GM12878 (cell line): ENCODE measurements around the gene SRXN1. TPM values are rescaled to one million over a fixed set of nuclear protein-coding genes. Genes with fewer than 3 reads are reported as not detected.

Experiments
- ATAC-seq: fragments of 200-7000 bp; cut with Tn5 transposase; 3 replicates; pipeline ENCODE4 v1.9.1; 2020; ENCODE audit warnings: mild to moderate bottlenecking, moderate library complexity
- BruUV-seq: library from RNA; stranded (reverse); fragments of 400-500 nt; replicated peaks from 2 replicates; lab custom pipeline; 2021; lab: Mats Ljungman, UMichigan
- CTCF ChIA-PET: fragments of 300-600 bp; sonication (Branson Sonifier 250); formaldehyde crosslinking; extraction: SDS; loops from one replicate; lab custom pipeline; 2021; ENCODE audit warnings: inconsistent platforms; lab: Yijun Ruan, JAX
- POLR2A ChIA-PET: fragments of 350-600 bp; formaldehyde crosslinking; extraction: SDS; loops from one replicate; lab custom pipeline; 2021; ENCODE audit warnings: inconsistent platforms; lab: Charles Lee
- RAD21 ChIA-PET: fragments of 300-600 bp; sonication (Branson Sonifier 250); formaldehyde crosslinking; loops from one replicate; lab custom pipeline; 2023; ENCODE audit warnings: antibody characterized with exemption; ENCODE audit not compliant: unreplicated experiment; lab: Charles Lee
- SMC1A ChIA-PET: fragments of 300-600 bp; sonication (Branson Sonifier 250); formaldehyde crosslinking; loops from one replicate; lab custom pipeline; 2023; ENCODE audit not compliant: unreplicated experiment, uncharacterized antibody; lab: Charles Lee
- DNase-seq: peaks from one replicate; pipeline ENCODE4 v3.0.0-alpha.2; 2011; ENCODE audit warnings: low read depth, low spot score
- FAIRE-seq: peaks from 3 replicates; lab custom pipeline; 2011; peaks lifted over from hg19 to GRCh38; lab: Jason Lieb, UNC
- H2AFZ ChIP-seq: 2 replicates; pipeline ENCODE4 v1.6.0; 2011; ENCODE audit warnings: low read depth, low read length, control low read depth; ENCODE audit not compliant: control insufficient read depth
- H3K27ac ChIP-seq: 2 replicates; pipeline ENCODE4 v1.5.1; 2011; ENCODE audit warnings: control low read depth; ENCODE audit not compliant: control insufficient read depth, insufficient read depth
- H3K27me3 ChIP-seq, 2 experiments: replicated peaks in 1 of 2; 2 replicates each; pipeline versions ENCODE4 v1.6.0 to v1.6.1; 2011; ENCODE audit warnings: low read length in 1 of 2; ENCODE audit not compliant: control insufficient read depth in 2 of 2, insufficient read depth in 2 of 2
- H3K36me3 ChIP-seq, 2 experiments: 2 replicates each; pipeline ENCODE4 v1.5.1; 2011; ENCODE audit warnings: low read length in 1 of 2; ENCODE audit not compliant: control insufficient read depth in 2 of 2, insufficient read depth in 2 of 2
- H3K4me1 ChIP-seq: 2 replicates; pipeline ENCODE4 v1.6.1; 2011; ENCODE audit warnings: mild to moderate bottlenecking, low read length, moderate library complexity, mixed read lengths; ENCODE audit not compliant: control insufficient read depth, insufficient read depth
- H3K4me2 ChIP-seq: 2 replicates; pipeline ENCODE4 v1.6.0; 2011; ENCODE audit warnings: control low read depth; ENCODE audit not compliant: control insufficient read depth, insufficient read depth
- H3K4me3 ChIP-seq: fragments of 200-600 bp; sonication (generic); 2 replicates; pipeline ENCODE4 v1.5.1; 2016
- H3K79me2 ChIP-seq: 2 replicates; pipeline ENCODE4 v1.6.0; 2011; ENCODE audit warnings: low read length; ENCODE audit not compliant: control insufficient read depth, insufficient read depth
- H3K9ac ChIP-seq: 2 replicates; pipeline ENCODE4 v1.8.0; 2011; ENCODE audit warnings: low read length, control low read depth, mixed read lengths; ENCODE audit not compliant: control insufficient read depth, insufficient read depth
- H3K9me3 ChIP-seq: replicated peaks from 3 replicates; pipeline ENCODE4 v1.5.1; 2011; ENCODE audit warnings: mild to moderate bottlenecking, low read length; ENCODE audit not compliant: control insufficient read depth, insufficient read depth
- H4K20me1 ChIP-seq: 2 replicates; pipeline ENCODE4 v1.6.0; 2011; ENCODE audit not compliant: control insufficient read depth, insufficient read depth
- CHD4 ChIP-seq: fragments of 200-600 bp; sonication (generic); IDR thresholded peaks from 2 replicates; pipeline ENCODE4 v1.6.1; 2016; ENCODE audit warnings: mild to moderate bottlenecking
- IKZF1 ChIP-seq: fragments of 450-650 bp; conservative IDR thresholded peaks from 2 replicates; pipeline ENCODE4 v1.6.1; 2017; ENCODE audit warnings: antibody characterized with exemption, mild to moderate bottlenecking
- RCOR1 ChIP-seq: conservative IDR thresholded peaks from 2 replicates; pipeline ENCODE4 v1.6.1; 2012; ENCODE audit warnings: low read depth, low read length, improper control_type of control experiment
- YY1 ChIP-seq: IDR thresholded peaks from 2 replicates; pipeline ENCODE4 v1.6.1; 2011; ENCODE audit warnings: low read depth, mild to moderate bottlenecking, low read length
- ZNF24 ChIP-seq: fragments of 450-650 bp; IDR thresholded peaks from 2 replicates; pipeline ENCODE4 v1.6.1; 2017; ENCODE audit warnings: antibody characterized with exemption, mild to moderate bottlenecking
- WGBS: methylation state at CpG from one replicate; pipeline ENCODE4 v1.1.6; 2016; ENCODE audit warnings: low lambda C conversion rate; ENCODE audit not compliant: insufficient replicate concordance, insufficient coverage; ENCODE audit errors: missing lambda C conversion rate; 5-methylcytosine and 5-hydroxymethylcytosine counted together
- in situ Hi-C: fragments of 300-500 bp; cut with MboI; formaldehyde crosslinking; loops from 9 replicates; pipeline ENCODE4 v1.14.3; 2018; ENCODE audit warnings: mixed read lengths
- intact Hi-C: fragments of 100-400 bp; cut with micrococcal nuclease; formaldehyde crosslinking; loops from one replicate; pipeline ENCODE4 v1.14.2; 2022; ENCODE audit not compliant: unreplicated experiment
- polyA plus RNA-seq, 11 experiments: library from polyadenylated mRNA; depleted of rRNA in 4 of 11; unstranded in 6 of 11; stranded (reverse) in 5 of 11; fragments of >200 nt; fragmentation: Nextera tagmentation in 4 of 11; fragmentation: Illumina TruSeq in 1 of 11; extraction: Ambion mirVana in 4 of 11; extraction: Trizol in 1 of 11; gene quantifications; 1 replicate in 1 of 11; 2 replicates in 10 of 11; pipeline versions ENCODE4 v1.2.1 to v1.2.3, GENCODE V29; 2011 to 2016; ENCODE audit warnings: inconsistent platforms in 2 of 11, missing spikeins in 2 of 11, low read depth in 1 of 11
- total RNA-seq, 4 experiments: library from RNA; depleted of rRNA in 3 of 4; stranded (reverse); fragments of >200 nt in 3 of 4; fragmentation: Illumina TruSeq in 1 of 4; extraction: Trizol in 1 of 4; gene quantifications; 2 replicates each; pipeline versions ENCODE4 v1.2.1 to v1.2.3, GENCODE V29; 2013 to 2021
- TF ChIP-seq, protein P1 (sequence below): fragments of 450-650 bp; IDR thresholded peaks from 2 replicates; pipeline ENCODE4 v1.6.1; 2017; ENCODE audit warnings: borderline replicate concordance
- TF ChIP-seq, protein P2 (sequence below): fragments of 450-650 bp; IDR thresholded peaks from 2 replicates; pipeline ENCODE4 v1.6.1; 2018; ENCODE audit warnings: borderline replicate concordance, mild to moderate bottlenecking; ENCODE audit not compliant: partially characterized antibody
- TF ChIP-seq, protein P3 (sequence below): fragments of 450-650 bp; IDR thresholded peaks from 2 replicates; pipeline ENCODE4 v1.6.1; 2016; ENCODE audit warnings: mild to moderate bottlenecking

SRXN1 gene
- total and polyA plus RNA-seq, 10 of the 15 experiments (the other 5 are each of a cell fraction or from before 2014, with no cell fraction given): 4.1 to 20.5 (median 15.6) TPM

DNA sequence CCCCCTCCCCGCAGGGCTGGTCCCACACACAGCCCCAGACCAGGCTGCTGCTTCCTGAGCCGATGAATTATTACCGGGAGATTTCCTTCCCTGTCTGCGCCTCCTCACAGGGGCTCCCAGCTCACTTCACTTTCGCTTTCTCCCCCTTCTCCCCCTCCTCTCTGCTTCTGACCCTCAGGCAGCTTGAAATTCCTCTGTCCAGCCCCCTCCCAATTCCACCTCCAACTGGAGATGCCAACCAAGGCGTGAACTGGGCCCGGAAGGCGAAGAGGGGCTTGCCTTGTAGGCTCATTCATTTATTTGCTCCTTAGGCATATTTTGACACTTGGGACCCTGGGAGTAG, 41.2 kb downstream of the SRXN1 start:
- H3K4me3 ChIP-seq: no peak overlapping the region
- intact Hi-C loops (no loop called here), in situ Hi-C loops (no loop called here)
- no peak overlapping the region for H3K9ac ChIP-seq
- ChIA-PET POLR2A (no interaction called here), RAD21 (no interaction called here), SMC1A (no interaction called here), CTCF (interaction anchor here (1.0 kb wide), 1 partner anchor 33 kb away, joined by 3 read pairs; no protein-coding TSS in a partner anchor)
- no TSS peak for BruUV-seq
- TF ChIP-seq ZNF24 (no peak), IKZF1 (no peak), CHD4 (no peak), YY1 (no peak), RCOR1 (no peak)
- TF ChIP-seq, protein P1, sequence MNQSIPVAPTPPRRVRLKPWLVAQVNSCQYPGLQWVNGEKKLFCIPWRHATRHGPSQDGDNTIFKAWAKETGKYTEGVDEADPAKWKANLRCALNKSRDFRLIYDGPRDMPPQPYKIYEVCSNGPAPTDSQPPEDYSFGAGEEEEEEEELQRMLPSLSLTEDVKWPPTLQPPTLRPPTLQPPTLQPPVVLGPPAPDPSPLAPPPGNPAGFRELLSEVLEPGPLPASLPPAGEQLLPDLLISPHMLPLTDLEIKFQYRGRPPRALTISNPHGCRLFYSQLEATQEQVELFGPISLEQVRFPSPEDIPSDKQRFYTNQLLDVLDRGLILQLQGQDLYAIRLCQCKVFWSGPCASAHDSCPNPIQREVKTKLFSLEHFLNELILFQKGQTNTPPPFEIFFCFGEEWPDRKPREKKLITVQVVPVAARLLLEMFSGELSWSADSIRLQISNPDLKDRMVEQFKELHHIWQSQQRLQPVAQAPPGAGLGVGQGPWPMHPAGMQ: no peak
- TF ChIP-seq, protein P2, sequence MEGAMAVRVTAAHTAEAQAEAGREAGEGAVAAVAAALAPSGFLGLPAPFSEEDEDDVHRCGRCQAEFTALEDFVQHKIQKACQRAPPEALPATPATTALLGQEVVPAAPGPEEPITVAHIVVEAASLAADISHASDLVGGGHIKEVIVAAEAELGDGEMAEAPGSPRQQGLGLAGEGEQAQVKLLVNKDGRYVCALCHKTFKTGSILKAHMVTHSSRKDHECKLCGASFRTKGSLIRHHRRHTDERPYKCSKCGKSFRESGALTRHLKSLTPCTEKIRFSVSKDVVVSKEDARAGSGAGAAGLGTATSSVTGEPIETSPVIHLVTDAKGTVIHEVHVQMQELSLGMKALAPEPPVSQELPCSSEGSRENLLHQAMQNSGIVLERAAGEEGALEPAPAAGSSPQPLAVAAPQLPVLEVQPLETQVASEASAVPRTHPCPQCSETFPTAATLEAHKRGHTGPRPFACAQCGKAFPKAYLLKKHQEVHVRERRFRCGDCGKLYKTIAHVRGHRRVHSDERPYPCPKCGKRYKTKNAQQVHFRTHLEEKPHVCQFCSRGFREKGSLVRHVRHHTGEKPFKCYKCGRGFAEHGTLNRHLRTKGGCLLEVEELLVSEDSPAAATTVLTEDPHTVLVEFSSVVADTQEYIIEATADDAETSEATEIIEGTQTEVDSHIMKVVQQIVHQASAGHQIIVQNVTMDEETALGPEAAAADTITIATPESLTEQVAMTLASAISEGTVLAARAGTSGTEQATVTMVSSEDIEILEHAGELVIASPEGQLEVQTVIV: no peak
- TF ChIP-seq, protein P3, sequence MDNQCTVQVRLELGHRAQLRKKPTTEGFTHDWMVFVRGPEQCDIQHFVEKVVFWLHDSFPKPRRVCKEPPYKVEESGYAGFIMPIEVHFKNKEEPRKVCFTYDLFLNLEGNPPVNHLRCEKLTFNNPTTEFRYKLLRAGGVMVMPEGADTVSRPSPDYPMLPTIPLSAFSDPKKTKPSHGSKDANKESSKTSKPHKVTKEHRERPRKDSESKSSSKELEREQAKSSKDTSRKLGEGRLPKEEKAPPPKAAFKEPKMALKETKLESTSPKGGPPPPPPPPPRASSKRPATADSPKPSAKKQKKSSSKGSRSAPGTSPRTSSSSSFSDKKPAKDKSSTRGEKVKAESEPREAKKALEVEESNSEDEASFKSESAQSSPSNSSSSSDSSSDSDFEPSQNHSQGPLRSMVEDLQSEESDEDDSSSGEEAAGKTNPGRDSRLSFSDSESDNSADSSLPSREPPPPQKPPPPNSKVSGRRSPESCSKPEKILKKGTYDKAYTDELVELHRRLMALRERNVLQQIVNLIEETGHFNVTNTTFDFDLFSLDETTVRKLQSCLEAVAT: no peak
- H3K9me3 ChIP-seq: no peaks in the 10 kb centered on the region; the same call in 2 of the 3 replicates
- H3K79me2 ChIP-seq: no peaks in the 10 kb centered on the region
- H3K4me1 ChIP-seq: peaks cover 6% of the 10 kb centered on the region
- no peaks in the 10 kb centered on the region for H4K20me1 ChIP-seq
- WGBS: 48% methylated on average over 8 of the region's 8 CpGs
- DNase-seq (no peak), ATAC-seq (no peak), FAIRE-seq (no peak)
- H3K36me3 ChIP-seq: no peaks in the 10 kb centered on the region
- peaks cover 14 to 26% of the 10 kb centered on the region in 2 experiments for H3K27me3 ChIP-seq
- H3K27ac ChIP-seq: no peak overlapping the region
- no peak overlapping the region for H3K4me2 ChIP-seq
- H2AFZ ChIP-seq: no peak overlapping the region
